Right renal pelvis (tissue), 4 donors: ENCODE measurements around the gene HERPUD2. TPM values are rescaled to one million over a fixed set of nuclear protein-coding genes. Genes with fewer than 3 reads are reported as not detected.
"Not testable (repeated sequence)": the region's sequence is repeated elsewhere in the genome, so short reads cannot be mapped to it uniquely, and the experiment has no call there.

Experiments
- DNase-seq, 4 donors: peaks; one replicate each; pipeline ENCODE4 v3.0.0-alpha.2; 2013; ENCODE audit warnings: low read depth in 4 of 4, low spot score in 3 of 4, missing footprints in 1 of 4
- polyA plus RNA-seq, 4 donors: library from polyadenylated mRNA; unstranded; fragments of 120-200 nt; gene quantifications; one replicate each; pipeline ENCODE4 v1.2.1, GENCODE V29; 2013; ENCODE audit not compliant: insufficient read length in 4 of 4

The HERPUD2 gene
- polyA plus RNA-seq, 4 donors: 33.5 to 40.8 (median 34.8) TPM

GRCh38 chr7:35681231-35682029 is 13.5 kb downstream of the HERPUD2 start:
- no peak for DNase-seq

DNA sequence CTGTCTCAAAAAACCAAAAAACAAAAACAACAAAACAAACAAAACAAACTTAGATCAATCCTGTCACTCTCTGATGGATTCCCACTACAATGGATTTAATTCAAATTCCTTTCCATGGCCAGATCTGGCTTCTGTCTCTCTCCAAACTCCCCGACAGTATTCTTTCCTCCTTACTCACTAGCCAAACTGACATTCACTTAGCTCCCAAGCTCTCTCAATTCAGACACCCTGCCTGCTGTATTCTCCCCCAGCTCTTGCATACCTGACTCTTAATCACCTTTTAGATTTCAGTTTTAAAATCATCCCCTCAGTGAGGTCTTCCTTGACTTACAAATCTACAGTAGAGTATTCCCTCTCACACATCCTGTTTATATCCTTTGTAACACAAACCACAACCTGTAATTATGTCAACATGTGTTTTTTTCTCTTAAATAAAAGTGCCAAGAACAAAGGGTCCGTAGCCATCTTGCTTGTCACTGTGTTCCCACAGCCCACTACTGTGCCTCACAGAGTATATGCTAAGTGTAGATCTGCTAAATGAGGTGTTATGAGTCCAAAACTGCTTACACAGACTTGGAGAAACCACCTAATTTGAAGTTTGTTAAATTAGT is 14.4 kb downstream of the HERPUD2 start:
- no peak for DNase-seq

DNA sequence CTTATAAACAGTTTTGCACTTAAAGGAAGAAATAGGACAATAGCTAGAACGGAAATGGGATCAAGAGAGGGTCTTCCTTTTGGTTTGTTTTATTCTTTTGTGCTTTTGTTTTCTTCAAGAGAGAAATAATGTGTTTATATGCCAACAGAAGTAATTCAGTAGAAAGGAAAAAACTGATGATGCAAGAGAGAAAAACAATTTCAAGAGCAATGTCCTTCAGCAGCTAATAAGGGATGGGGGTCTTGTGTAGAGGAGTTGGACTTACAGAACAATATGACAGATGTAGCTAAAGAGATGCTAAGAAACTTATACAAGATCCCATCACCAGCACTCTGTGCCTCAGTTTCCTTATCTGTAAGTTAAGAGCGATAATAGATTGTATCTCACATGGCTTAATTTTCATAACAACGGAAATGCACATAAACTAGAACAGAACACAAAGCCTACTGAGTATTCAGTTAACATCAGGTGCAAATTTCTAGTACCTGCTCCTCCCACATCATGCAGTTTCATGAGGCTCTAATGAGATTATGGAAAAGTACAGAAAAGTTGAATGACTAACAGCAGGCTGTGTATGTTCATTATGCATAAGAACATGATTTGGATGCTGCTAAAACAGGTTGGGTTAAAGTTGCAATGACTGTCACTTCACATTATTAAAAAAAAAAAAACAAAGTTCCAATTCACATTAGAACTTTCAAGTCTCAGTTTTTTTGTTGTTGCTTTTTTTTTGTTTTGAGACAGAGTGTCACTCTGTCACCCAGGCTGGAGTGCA is 17.2 kb downstream of the HERPUD2 start:
- DNase-seq: no peak

GRCh38 chr7:35676211-35676610 is 18.7 kb downstream of the HERPUD2 start:
- DNase-seq: no peak

- no peak for DNase-seq
Measured at GRCh38 chr7:35670856-35671569, 23.9 kb downstream of the HERPUD2 start.

- DNase-seq: not testable (repeated sequence)
Measured at GRCh38 chr7:35660411-35660810, 34.5 kb downstream of the HERPUD2 start.

GRCh38 chr7:35658606-35659201 is 36.2 kb downstream of the HERPUD2 start:
- DNase-seq: no peak

- no peak for DNase-seq
Measured at GRCh38 chr7:35657125-35657524, 37.8 kb downstream of the HERPUD2 start.

DNA sequence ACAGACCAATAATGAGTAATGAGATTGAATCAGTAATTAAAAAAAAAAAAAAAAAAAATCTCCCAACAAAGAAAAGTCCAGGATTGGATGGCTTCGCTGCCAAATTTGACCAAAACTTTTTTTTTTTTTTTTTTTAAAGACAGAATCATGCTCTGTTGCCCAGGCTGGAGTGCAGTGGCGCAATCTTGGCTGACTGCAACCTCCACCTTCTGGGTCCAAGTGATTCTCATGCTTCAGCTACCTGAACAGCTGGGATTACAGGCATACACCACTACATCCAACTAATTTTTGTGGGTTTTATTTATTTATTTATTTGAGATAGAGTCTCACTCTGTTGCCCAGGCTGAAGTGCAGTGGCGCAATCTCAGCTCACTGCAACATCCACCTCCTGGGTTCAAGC is 40.4 kb downstream of the HERPUD2 start:
- DNase-seq: not testable (repeated sequence)

GRCh38 chr7:35652124-35652523 is 42.8 kb downstream of the HERPUD2 start:
- no peak for DNase-seq

- no peak for DNase-seq
Measured at GRCh38 chr7:35650751-35651150, 44.2 kb downstream of the HERPUD2 start.

- no peak for DNase-seq
Measured at GRCh38 chr7:35649711-35650110, 45.2 kb downstream of the HERPUD2 start.

DNA sequence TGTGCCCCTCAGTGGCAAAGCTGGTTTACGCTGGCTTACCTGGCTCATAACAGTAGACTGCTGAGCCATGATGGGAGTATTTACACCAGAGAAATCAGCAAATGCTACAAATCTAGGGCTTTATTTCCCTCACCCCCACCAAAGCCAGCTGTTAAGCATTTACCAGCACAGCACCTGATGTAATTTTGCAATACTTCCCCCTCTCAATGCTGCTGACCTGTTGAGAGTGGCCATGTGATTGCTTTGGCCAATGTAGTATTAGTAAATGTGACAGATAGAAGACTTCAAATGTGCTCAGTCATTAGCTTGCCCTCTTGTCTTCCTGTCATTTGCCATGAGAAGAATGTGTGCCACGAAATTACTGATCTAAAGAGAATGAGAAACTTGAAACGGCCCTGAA is 46.6 kb downstream of the HERPUD2 start:
- DNase-seq: no peak

DNA sequence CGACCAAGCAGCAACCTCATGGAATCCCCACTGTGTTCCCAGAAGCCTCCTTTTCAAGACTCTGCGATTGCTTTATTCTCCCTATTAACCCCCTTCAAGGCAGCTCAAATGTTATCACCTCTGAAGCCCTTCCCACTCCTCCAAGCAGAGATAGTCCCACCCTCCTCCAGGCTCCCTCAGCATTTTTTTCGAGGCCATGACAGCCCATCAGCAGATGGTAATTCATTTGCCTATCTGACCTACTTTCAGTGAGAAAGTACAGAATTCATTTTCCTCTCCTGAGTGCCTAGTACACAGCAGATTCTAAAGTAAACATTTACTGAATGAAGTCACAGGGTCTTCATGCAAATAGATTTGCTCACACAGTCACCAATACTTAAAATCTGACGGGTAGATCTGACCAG is 47.8 kb downstream of the HERPUD2 start:
- no peak for DNase-seq

DNA sequence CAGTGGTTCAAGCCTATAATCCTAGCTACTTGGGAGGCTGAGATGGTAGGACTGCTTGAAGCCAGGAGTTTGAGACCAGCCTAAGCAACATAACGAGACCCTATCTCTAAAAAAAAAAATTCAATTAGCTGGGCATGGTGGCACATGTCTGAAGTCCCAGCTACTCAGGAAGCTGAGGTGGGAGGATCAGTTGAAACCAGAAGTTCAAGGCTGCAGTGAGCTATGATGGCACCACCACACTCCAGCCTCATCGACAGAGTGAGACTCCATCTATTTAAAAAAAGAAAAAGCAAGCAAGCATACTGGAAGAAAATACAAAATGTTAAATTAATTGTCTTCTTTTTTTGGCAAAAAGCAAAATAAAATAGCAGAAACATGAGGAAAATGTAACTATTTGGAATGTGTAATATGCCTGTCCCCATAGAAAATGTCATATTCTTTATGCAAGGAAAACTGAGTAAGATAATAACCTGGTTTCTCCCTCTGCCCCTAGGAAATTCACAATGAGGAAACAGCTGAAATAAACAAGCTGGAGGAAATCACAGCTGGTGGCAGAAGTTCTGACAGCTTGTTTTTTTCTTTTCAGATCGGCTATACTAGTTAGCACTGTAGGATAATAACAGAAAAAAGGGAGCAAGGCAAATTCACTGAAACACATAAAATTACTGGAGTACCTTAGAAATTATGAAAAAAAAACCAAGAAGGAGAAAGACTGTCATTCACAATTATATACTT is 48.5 kb downstream of the HERPUD2 start:
- DNase-seq: no peak

DNA sequence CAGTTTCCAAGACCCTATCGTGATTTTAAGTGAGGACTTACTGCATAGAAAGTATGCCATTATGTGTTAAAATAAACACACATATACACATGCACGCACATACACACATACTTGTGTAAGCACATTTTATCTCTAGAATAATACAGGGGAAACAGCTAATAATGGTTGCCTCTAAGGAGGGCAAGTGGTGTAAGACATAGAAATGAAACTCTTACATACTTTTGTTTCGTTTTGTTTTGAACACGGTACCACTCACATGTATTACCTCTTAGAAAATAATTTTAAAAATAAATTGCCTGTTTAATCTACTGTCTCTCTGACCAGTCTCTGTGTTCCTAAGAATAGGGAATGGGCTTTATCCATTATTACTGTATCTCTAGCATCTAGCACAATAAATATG is 49.2 kb downstream of the HERPUD2 start:
- DNase-seq: no peak

DNA sequence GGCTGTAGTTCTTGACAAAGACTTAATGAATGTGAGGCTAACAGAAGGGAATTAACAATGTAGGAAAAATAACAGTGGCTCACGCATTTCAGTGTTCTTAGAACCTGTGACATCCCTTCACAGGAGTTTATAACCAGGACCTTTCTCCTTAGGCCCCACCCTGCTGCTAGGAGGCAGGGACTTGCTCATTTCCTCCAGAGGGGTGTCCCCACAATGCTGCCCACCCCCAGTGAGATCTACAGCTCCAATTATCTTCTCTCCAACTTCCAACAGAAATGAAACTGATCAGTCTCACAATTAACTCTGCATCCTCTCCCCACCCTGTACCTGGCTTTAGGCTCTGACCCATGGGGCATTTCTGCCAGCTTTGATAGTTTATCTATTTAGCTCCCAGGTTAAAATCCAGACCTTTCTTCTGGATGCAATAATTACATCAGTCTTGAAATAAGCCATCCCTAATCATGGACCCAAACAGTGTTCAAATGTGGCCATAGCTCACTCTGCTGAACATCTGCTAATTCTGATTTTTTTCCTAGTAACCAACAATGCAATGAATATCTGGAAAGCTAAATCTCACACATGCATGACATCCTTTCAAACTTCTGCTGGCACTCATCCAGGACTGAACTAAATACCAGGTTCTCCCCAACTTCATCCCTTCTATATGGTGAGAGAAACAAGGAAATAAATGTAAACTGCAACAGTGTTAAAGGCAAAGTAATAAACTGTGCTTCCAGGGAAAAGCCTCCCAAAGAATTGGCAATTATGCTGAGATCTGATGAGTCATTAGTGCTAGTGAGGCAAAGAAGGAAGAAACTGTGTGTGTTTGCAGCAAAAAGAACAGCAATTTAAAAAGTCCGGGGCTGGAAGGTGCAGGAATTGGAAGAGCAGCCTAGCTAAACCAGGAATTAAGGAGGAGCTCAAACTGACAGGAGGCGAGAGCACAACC is 64.6 kb downstream of the HERPUD2 start:
- DNase-seq: no peak

DNA sequence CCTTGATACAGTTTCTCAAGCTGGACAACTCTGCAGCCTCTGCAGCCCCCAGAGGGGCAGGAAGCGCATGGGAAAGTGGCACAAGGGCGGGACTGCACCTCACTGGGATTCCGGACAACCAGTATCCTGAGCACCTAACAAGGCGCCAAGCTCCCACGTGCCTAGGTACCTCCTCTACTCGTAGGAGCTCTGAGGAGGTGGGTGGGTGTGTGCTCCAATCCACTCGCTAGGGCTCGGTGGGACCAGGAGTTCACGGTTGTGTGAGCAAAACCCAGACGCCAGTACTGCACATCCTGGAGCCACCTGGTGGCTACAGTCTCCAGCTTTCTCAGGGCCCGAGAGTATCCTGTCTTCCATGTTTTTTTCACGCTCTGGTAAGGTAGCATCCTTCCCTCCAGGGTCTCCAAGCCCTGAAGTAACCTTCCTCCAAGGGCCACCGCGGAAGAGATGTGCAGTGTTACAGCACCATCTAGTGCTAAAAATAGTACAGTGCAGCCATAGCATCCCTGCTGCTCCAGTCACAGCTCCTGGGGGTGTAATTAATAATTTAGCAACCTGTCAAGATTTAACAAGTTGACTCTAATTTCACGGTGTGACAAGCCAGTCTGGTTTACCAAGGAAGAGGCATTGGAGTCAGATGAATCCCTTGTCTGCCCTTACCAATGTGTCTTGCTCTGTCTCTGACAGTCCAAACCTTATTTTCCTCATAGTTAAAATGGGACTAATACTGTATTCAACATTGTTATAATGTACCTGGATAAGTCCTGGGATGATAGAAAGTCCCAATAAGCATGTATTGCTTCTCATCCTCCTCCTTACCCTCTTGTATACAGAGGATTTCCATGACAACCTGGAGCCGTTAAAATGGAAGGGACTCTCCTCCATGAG is 70.4 kb downstream of the HERPUD2 start:
- DNase-seq: peak in 2 of 4 donors; percentile 8 to 31
